PC-3 (cell line): ENCODE measurements around the gene ALDH2. TPM values are rescaled to one million over a fixed set of nuclear protein-coding genes. Genes with fewer than 3 reads are reported as not detected.
A peak's percentile ranks its signal among the peaks of the same experiment; 100 is the strongest.
"Not testable (repeated sequence)": the region's sequence is repeated elsewhere in the genome, so short reads cannot be mapped to it uniquely, and the experiment has no call there.

Experiments used
- ATAC-seq: fragments of 200-7000 bp; cut with Tn5 transposase; 2 replicates; pipeline ENCODE4 v1.9.1; 2020; ENCODE audit warnings: mild to moderate bottlenecking, moderate library complexity
- Bru-seq: library from RNA; stranded (reverse); fragments of 400-500 nt; gene quantifications from one replicate; lab custom pipeline; 2021; lab: Mats Ljungman, UMichigan
- BruChase-seq, 2 experiments: library from RNA; stranded (reverse); fragments of 400-500 nt; gene quantifications; one replicate each; lab custom pipeline; 2021; lab: Mats Ljungman, UMichigan
- BruUV-seq: library from RNA; stranded (reverse); fragments of 400-500 nt; replicated peaks from 2 replicates; lab custom pipeline; 2021; lab: Mats Ljungman, UMichigan
- CTCF ChIA-PET: fragments of 300-600 bp; sonication (Branson Sonifier 250); formaldehyde crosslinking; loops from one replicate; lab custom pipeline; 2022; ENCODE audit warnings: antibody characterized with exemption; lab: Charles Lee
- POLR2A ChIA-PET: fragments of 300-600 bp; sonication (Branson Sonifier 250); formaldehyde crosslinking; loops from one replicate; lab custom pipeline; 2022; ENCODE audit warnings: antibody characterized with exemption; ENCODE audit not compliant: unreplicated experiment; lab: Charles Lee
- DNase-seq: peaks from one replicate; pipeline ENCODE4 v3.0.0-alpha.2; 2015
- H2AFZ ChIP-seq: fragments of 300-600 bp; sonication (generic); 2 replicates; pipeline ENCODE4 v1.6.0; 2016; ENCODE audit warnings: antibody characterized with exemption, low read length
- H3F3A ChIP-seq: fragments of 300-600 bp; sonication (generic); one replicate; pipeline ENCODE4 v1.6.0; 2017; ENCODE audit warnings: antibody characterized with exemption, low read length, control low read depth, mild to moderate bottlenecking; ENCODE audit not compliant: unreplicated experiment
- H3K27ac ChIP-seq: fragments of 300-600 bp; sonication (generic); 2 replicates; pipeline ENCODE4 v1.5.1; 2016; ENCODE audit warnings: mild to moderate bottlenecking, low read length
- H3K27me3 ChIP-seq: fragments of 300-600 bp; sonication (generic); 2 replicates; pipeline ENCODE4 v1.6.1; 2016; ENCODE audit warnings: low read length, mixed read lengths
- H3K36me3 ChIP-seq: fragments of 300-600 bp; sonication (generic); 2 replicates; pipeline ENCODE4 v1.6.1; 2016; ENCODE audit warnings: low read depth, mixed run types, low read length, mixed read lengths
- H3K4me1 ChIP-seq: fragments of 300-600 bp; sonication (generic); 2 replicates; pipeline ENCODE4 v1.5.1; 2016; ENCODE audit warnings: low read length; ENCODE audit not compliant: insufficient read depth
- H3K4me2 ChIP-seq: fragments of 300-600 bp; sonication (generic); 2 replicates; pipeline ENCODE4 v1.6.0; 2016; ENCODE audit warnings: low read length
- H3K4me3 ChIP-seq: fragments of 300-600 bp; sonication (generic); 2 replicates; pipeline ENCODE4 v1.5.1; 2016; ENCODE audit warnings: mild to moderate bottlenecking, low read length, mixed read lengths
- H3K79me2 ChIP-seq: fragments of 300-600 bp; sonication (generic); 2 replicates; pipeline ENCODE4 v1.6.1; 2017; ENCODE audit warnings: low read length, mixed read lengths
- H3K9ac ChIP-seq: fragments of 300-600 bp; sonication (generic); 2 replicates; pipeline ENCODE4 v1.6.0; 2016; ENCODE audit warnings: mild to moderate bottlenecking, low read length
- H3K9me2 ChIP-seq: fragments of 300-600 bp; sonication (generic); replicated peaks from 2 replicates; pipeline ENCODE4 v1.6.1; 2016; ENCODE audit warnings: mixed run types, low read length, mixed read lengths
- H3K9me3 ChIP-seq: fragments of 300-600 bp; sonication (generic); 2 replicates; pipeline ENCODE4 v1.6.1; 2016; ENCODE audit warnings: low read length, mixed read lengths
- H4K20me1 ChIP-seq: fragments of 300-600 bp; sonication (generic); 2 replicates; pipeline ENCODE4 v1.6.1; 2016; ENCODE audit warnings: low read length, mixed read lengths
- EZH2 ChIP-seq: fragments of 300-600 bp; sonication (generic); IDR thresholded peaks from one replicate; pipeline ENCODE4 v1.6.1; 2017; ENCODE audit warnings: antibody characterized with exemption, mild to moderate bottlenecking, low read length; ENCODE audit not compliant: unreplicated experiment
- EZH2phosphoT487 ChIP-seq: fragments of 300-600 bp; sonication (generic); IDR thresholded peaks from 2 replicates; pipeline ENCODE4 v1.6.1; 2018; ENCODE audit warnings: mild to moderate bottlenecking, antibody characterized with exemption, low read length, borderline replicate concordance
- intact Hi-C: fragments of 100-400 bp; cut with micrococcal nuclease; formaldehyde crosslinking; loops from 2 replicates; pipeline ENCODE4 v1.9.0; 2023
- long read RNA-seq: library from polyadenylated mRNA; unstranded; transcript quantifications from one replicate; pipeline ENCODE4 v2.0.0, GENCODE V29; 2021; ENCODE audit not compliant: unreplicated experiment
- total RNA-seq: library from RNA; depleted of rRNA; stranded (reverse); fragments of >200 nt; gene quantifications from 2 replicates; pipeline ENCODE4 v1.2.3, GENCODE V29; 2014; rRNA removed
- TF ChIP-seq, protein P1 (sequence below): fragments of 300-600 bp; sonication (generic); conservative IDR thresholded peaks from 2 replicates; pipeline ENCODE4 v1.5.1; 2017; ENCODE audit warnings: antibody characterized with exemption, low read depth, mild to moderate bottlenecking, low read length

Gene ALDH2
- total RNA-seq (0.35 and 2.0 TPM in 2 replicates), Bru-seq, nascent RNA (percentile 23 among the genes with signal in this experiment), BruChase-seq, experiment 1, labeled RNA remaining after a 6-hour chase (percentile 37 among the genes with signal in this experiment), BruChase-seq, experiment 2, labeled RNA remaining after a 2-hour chase (percentile 37 among the genes with signal in this experiment)
- long read RNA-seq, full-length matches to known transcripts = 10 of 11 reads
- long read RNA-seq, partial matches to known transcripts = 1 of 11 reads
- long read RNA-seq, other reads (novel, unspliced or antisense) = 0 of 11 reads

DNA sequence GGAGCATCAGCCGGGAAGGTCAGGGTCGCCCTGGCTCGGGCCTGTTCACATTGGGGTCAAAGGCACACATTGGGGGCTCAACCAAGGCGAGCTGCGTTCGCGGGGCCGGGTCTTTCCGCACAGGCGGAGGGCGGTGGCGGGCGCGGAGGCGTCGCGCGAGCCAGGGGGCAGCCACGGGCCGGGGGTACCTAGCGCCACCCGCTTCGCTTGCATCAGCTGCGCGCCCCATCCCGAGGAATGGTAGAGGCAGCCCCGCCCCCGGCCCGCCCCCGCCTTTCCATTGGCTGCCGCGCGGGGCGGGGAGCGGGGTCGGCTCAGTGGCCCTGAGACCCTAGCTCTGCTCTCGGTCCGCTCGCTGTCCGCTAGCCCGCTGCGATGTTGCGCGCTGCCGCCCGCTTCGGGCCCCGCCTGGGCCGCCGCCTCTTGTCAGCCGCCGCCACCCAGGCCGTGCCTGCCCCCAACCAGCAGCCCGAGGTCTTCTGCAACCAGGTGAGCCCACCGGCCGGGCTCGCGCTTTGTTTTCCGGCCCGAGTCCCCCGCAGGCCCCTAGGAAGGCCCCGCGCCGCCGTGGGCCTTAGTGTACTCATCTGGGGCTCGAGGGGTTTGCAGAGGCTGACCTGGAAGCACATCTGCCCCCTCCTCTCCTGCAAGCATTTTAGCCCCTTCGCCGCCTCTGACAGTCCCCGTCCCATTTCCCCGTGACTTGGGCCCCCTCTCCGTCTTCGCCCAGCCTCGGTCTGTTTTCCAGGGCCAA lies at the start of gene ALDH2:
Gene ALDH2 (plus strand): TSS at position 326 of the 754 bp plus-strand sequence. CDS start 50 bp downstream, at position 376.
- Histone ChIP-seq H3K27ac (no peak within 1 kb of the TSS), H4K20me1 (no peaks in the 10 kb centered on the region), H3F3A (no peaks in the 10 kb centered on the region), H3K27me3 (0 out of 2 replicates have a peak, but pooled peaks cover 3% of the 10 kb centered on the region), H3K9me3 (no peaks in the 10 kb centered on the region), H2AFZ (peak within 1 kb of the TSS; percentile 63; the same call in 1 of the 2 replicates), H3K36me3 (no peaks in the 10 kb centered on the region), H3K4me3 (peak within 1 kb of the TSS; percentile 56), H3K9me2 (no peaks in the 10 kb centered on the region), H3K4me2 (peak within 1 kb of the TSS; percentile 74), H3K4me1 (peaks cover 7% of the 10 kb centered on the region; the same call in 1 of the 2 replicates), H3K79me2 (no peaks in the 10 kb centered on the region), H3K9ac (no peak within 1 kb of the TSS)
- TF ChIP-seq EZH2phosphoT487 = no peak
- no peak for TF ChIP-seq EZH2
- TF ChIP-seq, protein P1, sequence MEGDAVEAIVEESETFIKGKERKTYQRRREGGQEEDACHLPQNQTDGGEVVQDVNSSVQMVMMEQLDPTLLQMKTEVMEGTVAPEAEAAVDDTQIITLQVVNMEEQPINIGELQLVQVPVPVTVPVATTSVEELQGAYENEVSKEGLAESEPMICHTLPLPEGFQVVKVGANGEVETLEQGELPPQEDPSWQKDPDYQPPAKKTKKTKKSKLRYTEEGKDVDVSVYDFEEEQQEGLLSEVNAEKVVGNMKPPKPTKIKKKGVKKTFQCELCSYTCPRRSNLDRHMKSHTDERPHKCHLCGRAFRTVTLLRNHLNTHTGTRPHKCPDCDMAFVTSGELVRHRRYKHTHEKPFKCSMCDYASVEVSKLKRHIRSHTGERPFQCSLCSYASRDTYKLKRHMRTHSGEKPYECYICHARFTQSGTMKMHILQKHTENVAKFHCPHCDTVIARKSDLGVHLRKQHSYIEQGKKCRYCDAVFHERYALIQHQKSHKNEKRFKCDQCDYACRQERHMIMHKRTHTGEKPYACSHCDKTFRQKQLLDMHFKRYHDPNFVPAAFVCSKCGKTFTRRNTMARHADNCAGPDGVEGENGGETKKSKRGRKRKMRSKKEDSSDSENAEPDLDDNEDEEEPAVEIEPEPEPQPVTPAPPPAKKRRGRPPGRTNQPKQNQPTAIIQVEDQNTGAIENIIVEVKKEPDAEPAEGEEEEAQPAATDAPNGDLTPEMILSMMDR = no peak
- no TSS peak for BruUV-seq
- ChIA-PET CTCF (interaction anchor here (0.6 kb wide), 1 partner anchor 46 kb away, joined by 3 read pairs; no protein-coding TSS in a partner anchor), POLR2A (interaction anchor here (0.6 kb wide), 1 partner anchor 18 kb away, joined by 3 read pairs; no protein-coding TSS in a partner anchor)
- peak; percentile 40 for ATAC-seq
- intact Hi-C loops = loop anchor here (5.0 kb wide), 1 partner anchor 46 kb away; no protein-coding TSS in a partner anchor
- no peak for DNase-seq

DNA sequence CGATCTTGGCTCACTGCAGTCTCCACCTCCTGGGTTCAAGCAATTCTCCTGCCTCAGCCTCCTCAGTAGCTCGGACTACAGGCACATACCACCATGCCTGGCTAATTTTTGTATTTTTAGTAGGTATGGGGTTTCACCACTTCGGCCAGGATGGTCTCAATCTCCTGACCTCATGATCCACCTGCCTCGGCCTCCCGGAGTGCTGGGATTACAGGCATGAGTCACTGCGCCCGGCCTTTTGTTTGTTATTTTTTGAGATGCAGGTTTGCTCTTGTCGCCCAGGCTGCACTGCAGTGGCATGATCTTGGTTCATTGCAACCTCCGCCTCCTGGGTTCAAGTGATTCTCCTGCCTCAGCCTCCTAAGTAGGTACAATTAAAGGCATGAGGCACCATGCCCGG lies 47.4 kb upstream of the ALDH2 start:
- POLR2A ChIA-PET, ATAC-seq, H4K20me1 ChIP-seq, H3K79me2 ChIP-seq, CTCF ChIA-PET, H2AFZ ChIP-seq, H3K9me3 ChIP-seq, H3K4me2 ChIP-seq, H3K9me2 ChIP-seq, H3F3A ChIP-seq, intact Hi-C loops, H3K27me3 ChIP-seq, H3K4me1 ChIP-seq, H3K9ac ChIP-seq, H3K27ac ChIP-seq, BruUV-seq, H3K4me3 ChIP-seq, DNase-seq: not testable (repeated sequence)
- peaks cover 14% of the 10 kb centered on the region; the same call in 1 of the 2 replicates for H3K36me3 ChIP-seq

DNA sequence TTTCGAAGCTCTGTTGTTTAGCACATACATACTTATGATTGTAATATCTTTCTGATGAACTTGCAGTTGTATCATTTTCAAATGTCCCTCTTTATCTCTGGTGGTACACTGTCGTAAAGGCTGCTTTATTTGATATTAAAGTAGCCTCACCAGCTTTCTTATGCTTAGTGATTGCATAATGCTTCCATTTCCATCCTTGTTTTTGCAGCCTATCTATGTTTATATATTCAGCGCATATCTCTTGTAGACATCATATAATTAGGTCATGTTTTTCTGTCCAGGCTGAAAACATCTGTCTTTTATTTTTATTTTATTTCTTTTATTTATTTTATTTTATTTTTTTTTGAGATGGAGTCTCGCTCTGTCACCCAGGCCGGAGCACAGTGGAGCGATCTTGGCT lies 46.3 kb upstream of the ALDH2 start:
- BruUV-seq = no TSS peak
- intact Hi-C loops = no loop called here
- TF ChIP-seq, protein P1 = no peak
- TF ChIP-seq EZH2 = no peak
- TF ChIP-seq EZH2phosphoT487 = no peak
- no peak for ATAC-seq
- Histone ChIP-seq H3K79me2 (no peaks in the 10 kb centered on the region), H3K27ac (no peak overlapping the region), H3K27me3 (no peaks in the 10 kb centered on the region), H3K4me3 (no peak overlapping the region), H3K9me2 (no peaks in the 10 kb centered on the region), H3K36me3 (peaks cover 14% of the 10 kb centered on the region; the same call in 1 of the 2 replicates), H2AFZ (no peak overlapping the region), H3K9me3 (no peaks in the 10 kb centered on the region), H3F3A (no peaks in the 10 kb centered on the region), H4K20me1 (no peaks in the 10 kb centered on the region), H3K9ac (no peak overlapping the region), H3K4me1 (no peaks in the 10 kb centered on the region), H3K4me2 (no peak overlapping the region)
- CTCF ChIA-PET = no interaction called here
- POLR2A ChIA-PET = no interaction called here
- no peak for DNase-seq

DNA sequence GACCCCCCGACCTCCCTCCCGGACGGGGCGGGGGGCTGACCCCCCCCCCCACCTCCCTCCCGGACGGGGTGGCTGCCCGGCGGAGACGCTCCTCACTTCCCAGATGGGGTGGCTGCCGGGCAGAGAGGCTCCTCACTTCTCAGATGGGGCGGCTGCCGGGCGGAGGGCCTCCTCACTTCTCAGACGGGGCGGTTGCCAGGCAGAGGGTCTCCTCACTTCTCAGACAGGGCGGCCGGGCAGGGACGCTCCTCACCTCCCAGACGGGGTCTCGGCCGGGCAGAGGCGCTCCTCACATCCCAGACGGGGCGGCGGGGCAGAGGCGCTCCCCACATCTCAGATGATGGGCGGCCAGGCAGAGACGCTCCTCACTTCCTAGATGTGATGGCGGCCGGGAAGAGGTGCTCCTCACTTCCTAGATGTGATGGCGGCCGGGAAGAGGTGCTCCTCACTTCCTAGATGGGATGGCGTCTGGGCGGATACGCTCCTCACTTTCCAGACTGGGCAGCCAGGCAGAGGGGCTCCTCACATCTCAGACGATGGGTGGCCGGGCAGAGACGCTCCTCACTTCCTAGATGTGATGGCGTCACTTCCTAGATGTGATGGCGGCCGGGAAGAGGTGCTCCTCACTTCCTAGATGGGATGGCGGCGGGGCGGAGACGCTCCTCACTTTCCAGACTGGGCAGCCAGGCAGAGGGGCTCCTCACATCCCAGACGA lies 42.9 kb upstream of the ALDH2 start:
- H4K20me1 ChIP-seq, POLR2A ChIA-PET, H3K27ac ChIP-seq, BruUV-seq, DNase-seq, H3K9me3 ChIP-seq, H3K79me2 ChIP-seq, H2AFZ ChIP-seq, H3K4me2 ChIP-seq, ATAC-seq, H3K4me3 ChIP-seq, H3K9me2 ChIP-seq, H3K27me3 ChIP-seq, H3K4me1 ChIP-seq, H3K9ac ChIP-seq, H3F3A ChIP-seq, intact Hi-C loops, CTCF ChIA-PET, H3K36me3 ChIP-seq: not testable (repeated sequence)
